T-cell (primary cell): ENCODE results near the gene RPA1. TPM values are rescaled to one million over a fixed set of nuclear protein-coding genes. Genes with fewer than 3 reads are reported as not detected.

Experiments used
- total RNA-seq, 35 experiments: library from RNA in 6 of 35; stranded (reverse) in 6 of 35; fragments of 120-200 nt in 1 of 35; gene quantifications; one replicate each; pipeline versions ENCODE4 v1.2.1 to v1.2.4 and lab custom pipeline; 2013 to 2026

Gene RPA1
- total RNA-seq, 5 donors from 2014 or later (not counting 1 experiment from before 2014, with no cell fraction given) = 78.9 to 124 (median 107) TPM

Other genes starting within 250 kb of the RPA1 start
- 10 to 100 TPM in 1 of 5 donors, 1 to 10 TPM in 4; 3.8 to 14.7 (median 7.8) TPM for gene SLC43A2, start 201.2 kb upstream of the RPA1 start, total RNA-seq
- gene SCARF1, start 184.3 kb upstream of the RPA1 start, total RNA-seq = 1 to 10 TPM in 4 of 5 donors, under 1 TPM in 1; 0.83 to 2.0 (median 1.5) TPM
- 1 to 10 TPM; 1.2 to 2.9 (median 2.0) TPM for gene RILP, start 180.1 kb upstream of the RPA1 start, total RNA-seq
- gene PRPF8, start 145.1 kb upstream of the RPA1 start, total RNA-seq = 100 to 1,000 TPM; 387 to 543 (median 409) TPM
- gene TLCD2, start 119.6 kb upstream of the RPA1 start, total RNA-seq = under 1 TPM; 0.25 to 0.82 (median 0.59) TPM
- gene WDR81, start 105.3 kb upstream of the RPA1 start, total RNA-seq = 10 to 100 TPM; 41.4 to 76.0 (median 63.1) TPM
- 1 to 10 TPM in 4 of 5 donors, under 1 TPM in 1; 0.86 to 2.9 (median 1.4) TPM for gene SERPINF2, start 87.1 kb upstream of the RPA1 start, total RNA-seq
- gene SERPINF1, start 67.9 kb upstream of the RPA1 start, total RNA-seq = 1 to 10 TPM in 4 of 5 donors, under 1 TPM in 1; 0.68 to 8.9 (median 4.4) TPM
- gene SMYD4, start 103 bp upstream of the RPA1 start, total RNA-seq = 10 to 100 TPM; 24.4 to 42.7 (median 38.5) TPM
- gene RTN4RL1, start 195.3 kb downstream of the RPA1 start, total RNA-seq = 1 to 10 TPM in 2 of 5 donors, under 1 TPM in 3; 0.43 to 1.1 (median 0.63) TPM
- gene DPH1, start 200.1 kb downstream of the RPA1 start, total RNA-seq = 100 to 1,000 TPM in 2 of 5 donors, 10 to 100 TPM in 3; 84.6 to 116 (median 94.2) TPM
- gene OVCA2, start 212.0 kb downstream of the RPA1 start, total RNA-seq = 10 to 100 TPM; 31.0 to 36.8 (median 31.8) TPM
- gene HIC1, start 225.1 kb downstream of the RPA1 start, total RNA-seq = 10 to 100 TPM in 1 of 5 donors, 1 to 10 TPM in 4; 3.2 to 12.3 (median 8.4) TPM